Adipocyte (in vitro differentiated cells): ENCODE results near the gene FANCE.

Experiments used
- DNase-seq: peaks from one replicate; pipeline ENCODE4 v3.0.0-alpha.2; 2015; ENCODE audit warnings: low read depth
- H3K27me3 ChIP-seq: replicated peaks from 2 replicates; pipeline ENCODE4 v1.7.0; 2013; ENCODE audit warnings: mild to moderate bottlenecking, low read length, moderate library complexity; ENCODE audit not compliant: control insufficient read depth, insufficient read depth
- H3K36me3 ChIP-seq: 2 replicates; pipeline ENCODE4 v1.7.0; 2013; ENCODE audit warnings: low read length, mild to moderate bottlenecking, moderate library complexity; ENCODE audit not compliant: control insufficient read depth, insufficient read depth, severe bottlenecking
- H3K4me1 ChIP-seq: 2 replicates; pipeline ENCODE4 v1.7.0; 2013; ENCODE audit warnings: mild to moderate bottlenecking, low read length, moderate library complexity; ENCODE audit not compliant: control insufficient read depth, insufficient read depth
- H3K4me3 ChIP-seq: 2 replicates; pipeline ENCODE4 v1.7.0; 2013; ENCODE audit warnings: mild to moderate bottlenecking, low read length, moderate library complexity
- H3K9ac ChIP-seq: 2 replicates; pipeline ENCODE4 v1.7.0; 2013; ENCODE audit warnings: mild to moderate bottlenecking, low read length, moderate library complexity
- H3K9me3 ChIP-seq: 2 replicates; pipeline ENCODE4 v1.7.0; 2013; ENCODE audit warnings: mild to moderate bottlenecking, low read length, moderate library complexity; ENCODE audit not compliant: control insufficient read depth

Gene FANCE

GRCh38 chr6:35469751-35470662 is 17.9 kb downstream of the FANCE start:
- DNase-seq = peak; percentile 38
- Histone ChIP-seq H3K4me1 (peaks cover 27% of the 10 kb centered on the region), H3K9ac (peak overlapping the region; percentile 95), H3K9me3 (no peaks in the 10 kb centered on the region), H3K36me3 (peaks cover 57% of the 10 kb centered on the region), H3K27me3 (no peaks in the 10 kb centered on the region), H3K4me3 (peak overlapping the region; percentile 94)

DNA sequence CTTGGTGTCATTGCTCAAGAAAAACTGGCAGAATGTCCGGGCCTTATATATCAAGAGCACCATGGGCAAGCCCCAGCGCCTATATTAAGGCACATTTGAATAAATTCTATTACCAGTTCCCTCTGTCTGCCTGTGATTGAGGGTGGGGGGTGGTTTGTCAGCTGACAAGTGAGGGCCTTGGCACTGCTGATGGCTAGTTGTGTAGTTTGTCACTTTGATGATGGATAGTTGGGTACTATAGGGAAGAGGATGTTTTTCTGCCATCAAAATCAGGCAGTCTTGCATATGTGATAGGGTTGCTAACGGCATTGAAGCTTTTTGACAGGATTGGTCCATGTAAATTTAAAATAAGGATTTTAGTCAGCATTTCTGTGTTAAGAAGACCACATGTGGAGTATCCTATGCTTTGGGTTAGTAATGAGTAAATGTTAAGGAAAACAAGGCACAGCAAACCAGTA is 18.6 kb downstream of the FANCE start:
- peak overlapping the region; percentile 95 for H3K9ac ChIP-seq
- H3K27me3 ChIP-seq = no peaks in the 10 kb centered on the region
- peaks cover 27% of the 10 kb centered on the region for H3K4me1 ChIP-seq
- DNase-seq = peak; percentile 16
- no peaks in the 10 kb centered on the region for H3K9me3 ChIP-seq
- H3K4me3 ChIP-seq = peak overlapping the region; percentile 94
- H3K36me3 ChIP-seq = peaks cover 64% of the 10 kb centered on the region

- peaks cover 27% of the 10 kb centered on the region for H3K4me1 ChIP-seq
- H3K9ac ChIP-seq = no peak overlapping the region
- DNase-seq = no peak
- no peak overlapping the region for H3K4me3 ChIP-seq
- no peaks in the 10 kb centered on the region for H3K9me3 ChIP-seq
- peaks cover 61% of the 10 kb centered on the region for H3K36me3 ChIP-seq
- no peaks in the 10 kb centered on the region for H3K27me3 ChIP-seq
Observed at GRCh38 chr6:35471836-35472345, 19.8 kb downstream of the FANCE start.

DNA sequence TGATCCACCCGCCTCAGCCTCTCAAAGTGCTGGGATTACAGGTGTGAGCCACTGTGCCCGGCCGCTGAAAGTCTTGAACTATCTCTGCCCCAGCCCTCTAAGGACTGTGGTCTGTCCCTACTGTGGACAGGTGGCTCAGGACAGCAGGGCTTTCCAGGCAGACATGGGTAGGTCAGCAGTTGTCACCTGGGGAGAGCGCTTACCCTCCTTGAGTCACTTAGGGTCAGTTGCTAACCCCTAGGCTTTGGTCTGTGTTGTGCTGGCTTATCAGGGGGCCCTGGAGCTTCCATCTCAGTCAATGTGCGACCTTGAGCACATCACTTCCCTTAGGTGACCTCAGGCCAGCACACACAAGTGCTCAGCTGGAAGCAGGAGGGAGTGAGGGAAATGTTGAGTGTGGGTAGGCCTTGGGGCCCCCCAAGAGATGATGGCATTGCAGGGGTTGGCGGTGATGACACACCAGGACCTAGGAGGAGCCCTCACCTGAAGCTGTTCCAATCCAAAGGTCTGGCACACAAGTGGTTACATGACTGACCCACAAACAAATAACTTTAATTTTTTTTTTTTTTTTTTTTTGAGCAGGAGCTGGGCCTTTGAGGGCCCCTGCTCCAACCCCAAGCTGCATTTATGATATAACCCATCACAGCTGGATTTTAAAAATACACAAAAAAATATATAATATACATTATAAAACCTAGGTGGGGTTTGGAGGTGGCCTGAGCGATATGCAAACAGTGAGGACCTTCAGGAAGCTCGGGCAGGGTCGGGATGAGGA is 21.1 kb downstream of the FANCE start:
- peaks cover 65% of the 10 kb centered on the region for H3K36me3 ChIP-seq
- no peaks in the 10 kb centered on the region for H3K27me3 ChIP-seq
- peaks cover 22% of the 10 kb centered on the region for H3K4me1 ChIP-seq
- no peak for DNase-seq
- no peaks in the 10 kb centered on the region for H3K9me3 ChIP-seq
- H3K4me3 ChIP-seq = no peak overlapping the region
- H3K9ac ChIP-seq = no peak overlapping the region

GRCh38 chr6:35473850-35474130 is 21.7 kb downstream of the FANCE start:
- H3K4me1 ChIP-seq = peaks cover 22% of the 10 kb centered on the region
- no peak overlapping the region for H3K4me3 ChIP-seq
- no peak for DNase-seq
- H3K9ac ChIP-seq = no peak overlapping the region
- no peaks in the 10 kb centered on the region for H3K9me3 ChIP-seq
- peaks cover 68% of the 10 kb centered on the region for H3K36me3 ChIP-seq
- no peaks in the 10 kb centered on the region for H3K27me3 ChIP-seq

- DNase-seq = no peak
- no peak overlapping the region for H3K9ac ChIP-seq
- peaks cover 70% of the 10 kb centered on the region for H3K36me3 ChIP-seq
- peaks cover 22% of the 10 kb centered on the region for H3K4me1 ChIP-seq
- no peaks in the 10 kb centered on the region for H3K9me3 ChIP-seq
- no peak overlapping the region for H3K4me3 ChIP-seq
- H3K27me3 ChIP-seq = no peaks in the 10 kb centered on the region
Observed at GRCh38 chr6:35474131-35474941, 22.2 kb downstream of the FANCE start.

DNA sequence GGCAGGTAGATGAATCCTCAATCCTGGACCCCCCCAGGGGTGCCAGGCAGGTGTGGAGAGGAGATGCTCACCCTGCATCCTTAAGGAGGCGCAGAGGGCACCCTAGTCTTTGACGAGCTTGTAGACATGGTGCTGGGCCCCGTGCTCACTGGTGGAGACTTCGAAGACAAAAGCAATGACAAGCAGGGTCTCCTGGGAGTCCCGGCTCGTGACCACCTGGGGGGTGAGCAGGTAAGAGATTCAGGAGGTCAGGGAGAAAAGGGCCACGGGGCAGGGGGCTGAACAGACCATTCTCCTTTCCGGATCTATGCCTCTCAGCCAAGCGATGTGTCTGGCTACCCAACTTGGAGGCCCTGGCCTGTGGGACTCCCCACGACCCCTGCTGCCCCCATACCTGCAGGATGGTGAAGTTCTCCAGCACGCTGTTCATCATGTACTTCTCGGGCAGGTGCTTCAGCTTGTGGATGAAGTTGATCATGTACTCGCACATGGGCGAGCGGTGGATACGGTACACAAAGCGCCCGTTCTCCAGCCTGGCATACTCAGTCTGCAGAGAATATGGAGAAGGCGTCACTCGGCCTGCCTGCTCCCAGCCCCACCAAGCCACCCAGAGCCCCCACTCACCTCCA is 22.9 kb downstream of the FANCE start:
- Histone ChIP-seq H3K9ac (no peak overlapping the region), H3K27me3 (no peaks in the 10 kb centered on the region), H3K4me1 (peaks cover 17% of the 10 kb centered on the region), H3K4me3 (no peak overlapping the region), H3K9me3 (no peaks in the 10 kb centered on the region), H3K36me3 (peaks cover 65% of the 10 kb centered on the region)
- no peak for DNase-seq

DNA sequence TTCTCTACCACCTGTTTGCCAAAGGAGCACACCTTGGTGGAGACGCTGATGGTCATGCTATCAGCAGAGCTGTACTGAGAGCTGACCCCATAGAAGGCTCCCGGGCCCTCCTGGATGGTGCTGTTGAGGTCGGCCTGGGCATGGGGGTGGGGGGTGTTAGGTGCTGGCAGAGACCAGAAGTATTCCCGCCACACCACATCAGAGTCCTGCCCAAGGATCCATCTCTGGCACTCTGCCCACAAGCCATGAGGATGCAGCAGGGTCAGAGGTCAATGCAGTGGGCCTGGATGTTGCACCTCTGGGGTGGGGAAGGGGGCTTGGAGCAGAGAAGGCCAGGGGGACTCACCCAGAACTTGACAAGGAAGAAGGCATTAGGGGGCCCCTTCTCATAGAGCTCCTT is 23.4 kb downstream of the FANCE start:
- Histone ChIP-seq H3K9ac (no peak overlapping the region), H3K9me3 (no peaks in the 10 kb centered on the region), H3K4me1 (peaks cover 12% of the 10 kb centered on the region), H3K36me3 (peaks cover 60% of the 10 kb centered on the region), H3K27me3 (no peaks in the 10 kb centered on the region), H3K4me3 (no peak overlapping the region)
- no peak for DNase-seq

DNA sequence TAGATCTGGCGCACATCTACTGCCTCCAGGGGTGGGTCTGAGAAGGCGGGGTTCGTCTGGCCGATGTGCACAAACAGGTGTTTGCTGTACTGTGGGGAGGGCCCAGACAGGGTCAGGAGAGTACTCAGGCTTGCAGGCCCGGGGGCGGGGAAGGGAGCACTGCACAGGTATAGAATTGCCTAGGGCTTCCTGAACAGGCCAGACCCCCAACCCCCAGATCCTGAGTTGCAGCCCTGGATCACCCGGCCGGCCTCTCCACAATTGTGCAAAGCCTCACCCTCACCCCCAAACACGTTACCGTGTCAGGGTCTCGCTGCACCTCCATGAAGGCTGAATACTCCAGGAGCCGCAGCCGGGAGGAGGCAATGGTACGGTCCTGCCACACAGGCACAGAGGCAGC is 23.9 kb downstream of the FANCE start:
- H3K9ac ChIP-seq = no peak overlapping the region
- no peaks in the 10 kb centered on the region for H3K27me3 ChIP-seq
- no peaks in the 10 kb centered on the region for H3K9me3 ChIP-seq
- no peak overlapping the region for H3K4me3 ChIP-seq
- H3K4me1 ChIP-seq = peaks cover 8% of the 10 kb centered on the region
- H3K36me3 ChIP-seq = peaks cover 55% of the 10 kb centered on the region
- no peak for DNase-seq

DNA sequence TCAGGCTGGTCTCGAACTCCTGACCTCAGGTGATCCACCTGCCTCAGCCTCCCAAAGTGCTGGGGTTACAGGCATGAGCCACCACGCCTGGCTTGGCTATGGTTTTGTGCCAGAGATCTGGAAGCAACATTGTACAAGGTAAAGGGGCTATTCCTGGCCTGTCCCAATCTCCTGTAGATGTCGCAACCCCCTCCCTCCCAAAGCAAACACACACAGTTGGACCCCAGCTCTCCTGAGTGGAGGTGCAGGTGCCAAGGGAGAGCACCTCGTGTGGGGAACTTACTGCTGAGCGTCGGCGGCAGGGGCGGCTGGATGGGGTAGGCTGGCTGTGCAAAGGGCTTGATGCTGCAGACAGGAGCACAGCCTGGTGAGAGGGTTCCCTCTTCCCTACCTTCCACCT is 24.9 kb downstream of the FANCE start:
- Histone ChIP-seq H3K4me1 (peaks cover 2% of the 10 kb centered on the region), H3K27me3 (no peaks in the 10 kb centered on the region), H3K9me3 (no peaks in the 10 kb centered on the region), H3K4me3 (no peak overlapping the region), H3K36me3 (peaks cover 47% of the 10 kb centered on the region), H3K9ac (no peak overlapping the region)
- no peak for DNase-seq
